ENCODE data around the gene AGPS.
"Not testable (repeated sequence)": the region's sequence is repeated elsewhere in the genome, so short reads cannot be mapped to it uniquely, and the experiment has no call there.

The AGPS gene

GRCh38 chr2:177474998-177475397 lies 82.4 kb downstream of the AGPS start:
- DNase-seq (ENCODE audit: low read depth) = peak; percentile 61

- DNase-seq (ENCODE audit: low read depth) = no peak
Observed at GRCh38 chr2:177476897-177477296, 84.3 kb downstream of the AGPS start.

- peak; percentile 18 for DNase-seq (ENCODE audit: low read depth)
Observed at GRCh38 chr2:177478029-177478428, 85.5 kb downstream of the AGPS start.

- no peak for DNase-seq (ENCODE audit: low read depth)
Observed at GRCh38 chr2:177478907-177479306, 86.3 kb downstream of the AGPS start.

GRCh38 chr2:177482195-177482594 lies 89.6 kb downstream of the AGPS start:
- DNase-seq (ENCODE audit: low read depth) = no peak

GRCh38 chr2:177483531-177483930 lies 91.0 kb downstream of the AGPS start:
- no peak for DNase-seq (ENCODE audit: low read depth)

- DNase-seq (ENCODE audit: low read depth) = no peak
Observed at GRCh38 chr2:177484180-177484795, 91.7 kb downstream of the AGPS start.

GRCh38 chr2:177485657-177486056 lies 93.1 kb downstream of the AGPS start:
- not testable (repeated sequence) for DNase-seq (ENCODE audit: low read depth)

- DNase-seq (ENCODE audit: low read depth) = peak; percentile 60
Observed at GRCh38 chr2:177489719-177490301, 97.2 kb downstream of the AGPS start.

GRCh38 chr2:177495945-177496344 lies 103.4 kb downstream of the AGPS start:
- DNase-seq (ENCODE audit: low read depth) = no peak

- DNase-seq (ENCODE audit: low read depth) = no peak
Observed at GRCh38 chr2:177496921-177497320, 104.3 kb downstream of the AGPS start.

- peak; percentile 28 for DNase-seq (ENCODE audit: low read depth)
Observed at GRCh38 chr2:177501186-177501585, 108.6 kb downstream of the AGPS start.

GRCh38 chr2:177506505-177506904 lies 113.9 kb downstream of the AGPS start:
- DNase-seq (ENCODE audit: low read depth) = no peak

- DNase-seq (ENCODE audit: low read depth) = no peak
Observed at GRCh38 chr2:177506998-177507397, 114.4 kb downstream of the AGPS start.

- DNase-seq (ENCODE audit: low read depth) = peak; percentile 24
Observed at GRCh38 chr2:177516824-177517544, 124.4 kb downstream of the AGPS start.

- DNase-seq (ENCODE audit: low read depth) = no peak
Observed at GRCh38 chr2:177518754-177519153, 126.2 kb downstream of the AGPS start.

GRCh38 chr2:177519534-177520115 lies 127.1 kb downstream of the AGPS start:
- DNase-seq (ENCODE audit: low read depth) = no peak

- no peak for DNase-seq (ENCODE audit: low read depth)
Observed at GRCh38 chr2:177520324-177520723, 127.8 kb downstream of the AGPS start.

GRCh38 chr2:177523781-177524180 lies 131.2 kb downstream of the AGPS start:
- DNase-seq (ENCODE audit: low read depth) = no peak

GRCh38 chr2:177525351-177525924 lies 132.9 kb downstream of the AGPS start:
- DNase-seq (ENCODE audit: low read depth) = no peak

GRCh38 chr2:177528351-177528933 lies 135.9 kb downstream of the AGPS start:
- DNase-seq (ENCODE audit: low read depth) = no peak

- no peak for DNase-seq (ENCODE audit: low read depth)
Observed at GRCh38 chr2:177529166-177529565, 136.6 kb downstream of the AGPS start.
